CD4-positive, alpha-beta T cell treated with Interferon alpha-2 for 1 hour (primary cell): ENCODE results near the gene KIF26A.

ENCODE experiments used
- DNase-seq, 2 donors: peaks; one replicate each; pipeline ENCODE4 v3.0.0-alpha.2; 2020 to 2022

KIF26A gene

DNA sequence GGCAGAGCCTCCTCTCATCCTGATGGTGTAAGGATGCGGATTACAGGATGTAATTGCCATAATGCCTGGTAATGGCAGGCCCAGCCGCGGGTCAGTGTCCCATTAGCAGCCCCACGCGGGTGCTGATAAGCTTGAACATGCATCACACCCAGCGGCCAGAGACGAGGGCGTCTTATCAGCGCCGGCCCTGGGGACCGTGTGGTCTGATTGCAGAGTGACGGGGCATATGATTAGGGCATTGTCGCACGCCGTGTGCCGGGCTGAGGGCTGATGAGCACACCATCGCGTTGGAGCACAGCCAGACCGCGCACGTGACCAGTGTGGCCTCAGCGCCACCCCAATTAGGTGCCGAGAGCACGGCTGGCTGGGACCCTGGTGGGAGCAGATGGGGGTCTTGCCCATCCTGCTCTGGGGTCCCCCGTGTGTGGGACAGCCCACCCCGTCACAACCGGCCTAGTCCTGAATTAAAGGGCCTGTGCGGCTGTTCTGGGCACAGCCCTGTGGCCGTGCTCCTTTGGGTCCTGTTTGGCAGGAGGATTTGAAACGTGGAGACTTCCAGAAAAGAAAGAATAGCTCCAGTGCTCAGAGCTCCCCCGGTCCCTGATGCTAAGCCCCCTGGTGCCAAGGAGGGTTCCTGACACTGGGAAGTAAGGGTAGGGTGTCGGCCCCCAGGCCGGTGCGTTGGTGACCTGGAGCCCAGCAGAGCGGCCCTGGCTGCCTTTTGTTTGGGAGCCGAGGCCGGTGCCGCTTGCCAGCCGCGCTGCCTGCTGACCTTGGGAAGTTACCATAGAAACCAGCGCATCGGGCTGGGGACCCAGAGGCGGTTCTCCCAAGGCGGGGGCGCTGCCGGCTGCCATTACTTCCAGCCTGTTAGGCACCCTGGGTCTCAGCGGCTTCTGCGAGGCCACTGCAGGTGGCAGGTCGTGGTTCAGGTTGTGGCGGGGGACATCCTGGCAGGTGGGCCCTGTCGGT, 20.7 kb downstream of the KIF26A start:
- DNase-seq = no peak

DNA sequence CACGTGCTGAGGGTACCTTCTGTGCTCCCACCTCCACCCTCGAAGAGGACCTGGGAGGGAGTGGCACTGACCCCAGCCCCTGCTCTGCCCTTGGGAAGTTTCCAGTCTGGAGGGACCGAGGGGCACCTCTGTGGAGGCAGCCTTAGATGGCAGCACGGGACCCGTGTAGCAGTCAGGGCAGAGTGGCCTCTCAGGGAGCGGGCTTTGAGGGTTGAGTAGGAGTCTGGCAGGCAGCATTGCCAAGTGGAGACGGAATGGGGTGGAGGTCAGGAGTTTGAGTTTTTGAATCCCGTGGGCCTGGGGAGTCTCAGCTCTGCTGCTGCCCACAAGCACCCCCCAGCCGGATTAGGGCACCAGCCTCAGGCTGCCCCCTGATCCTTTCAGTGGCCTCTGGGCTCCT, 21.6 kb downstream of the KIF26A start:
- no peak for DNase-seq

DNA sequence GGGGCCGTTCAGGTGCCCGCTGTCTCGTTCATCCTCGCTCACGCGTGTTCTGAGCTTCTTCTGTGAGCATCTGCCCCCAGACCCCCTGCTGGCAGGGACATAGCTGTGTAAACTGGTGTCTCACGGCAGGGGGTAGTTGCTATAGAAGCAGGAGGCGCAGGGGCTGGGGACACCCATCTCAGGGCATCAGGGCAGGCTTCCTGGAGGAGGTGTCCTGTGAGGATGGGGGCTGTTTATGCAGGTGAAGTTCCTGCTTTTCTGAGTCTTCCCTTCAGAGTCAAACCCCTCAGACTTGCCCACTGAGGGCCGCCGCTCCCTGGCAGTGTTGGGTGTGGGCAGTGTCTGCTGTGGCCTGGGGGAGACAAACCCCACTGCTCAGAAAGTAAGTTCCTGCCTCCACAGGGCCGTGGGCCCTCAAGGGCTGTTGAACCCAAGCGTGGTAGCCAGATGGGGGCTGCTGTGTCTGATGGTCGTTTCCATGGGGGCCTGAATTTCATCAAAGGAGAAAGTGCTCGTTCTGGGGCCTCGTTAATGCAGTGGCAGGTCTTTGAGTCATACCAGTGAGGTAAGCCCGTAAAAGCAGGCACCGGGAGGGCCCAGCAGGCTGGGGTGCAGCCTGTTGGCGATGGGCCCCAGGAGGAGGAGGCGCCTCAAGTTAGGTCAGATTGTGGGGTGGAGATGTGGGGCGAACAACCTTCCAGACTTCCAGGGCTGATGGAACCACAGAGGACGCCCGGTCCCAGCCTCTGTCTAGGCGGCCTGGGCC, 23.4 kb downstream of the KIF26A start:
- no peak for DNase-seq

DNA sequence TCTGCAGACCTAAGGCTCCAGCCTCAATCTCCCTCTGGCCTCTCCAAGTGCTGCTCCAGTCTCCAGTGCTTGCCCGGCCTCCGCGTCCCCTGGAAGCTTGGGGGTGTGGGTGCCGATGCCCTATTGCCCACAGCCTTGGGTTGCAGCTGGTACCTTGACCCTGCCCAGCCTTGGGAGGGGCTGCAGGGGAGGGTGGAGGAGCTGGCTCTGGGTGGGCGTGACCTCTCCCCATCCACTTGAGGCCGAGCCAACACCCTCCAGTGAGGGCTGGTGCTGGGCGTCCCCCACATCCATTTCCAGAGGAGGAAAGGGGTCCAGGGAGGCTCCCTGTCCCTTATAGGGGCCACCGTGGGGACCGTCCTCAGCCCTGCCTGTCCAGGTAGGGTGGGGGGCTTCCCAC, 24.1 kb downstream of the KIF26A start:
- no peak for DNase-seq

DNA sequence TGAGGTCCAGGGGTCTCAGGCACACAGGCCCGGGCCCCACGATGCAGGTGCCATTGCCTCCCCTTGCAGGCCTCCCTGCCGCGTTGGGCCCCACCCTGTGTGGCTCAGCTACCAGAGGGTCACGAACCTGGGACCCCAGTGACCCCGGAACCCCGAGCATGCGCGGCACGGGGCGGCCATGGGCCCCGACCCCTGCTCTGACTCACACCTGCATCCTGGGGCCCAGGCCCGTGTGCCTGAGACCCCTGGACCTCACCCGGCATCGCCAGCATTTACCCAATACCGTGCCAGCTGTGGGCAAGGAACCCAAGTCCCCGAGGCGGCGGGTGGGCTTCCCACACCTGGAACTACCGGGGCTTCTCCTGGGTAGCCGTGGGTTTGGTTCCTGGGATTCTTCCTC, 25.2 kb downstream of the KIF26A start:
- DNase-seq = no peak

DNA sequence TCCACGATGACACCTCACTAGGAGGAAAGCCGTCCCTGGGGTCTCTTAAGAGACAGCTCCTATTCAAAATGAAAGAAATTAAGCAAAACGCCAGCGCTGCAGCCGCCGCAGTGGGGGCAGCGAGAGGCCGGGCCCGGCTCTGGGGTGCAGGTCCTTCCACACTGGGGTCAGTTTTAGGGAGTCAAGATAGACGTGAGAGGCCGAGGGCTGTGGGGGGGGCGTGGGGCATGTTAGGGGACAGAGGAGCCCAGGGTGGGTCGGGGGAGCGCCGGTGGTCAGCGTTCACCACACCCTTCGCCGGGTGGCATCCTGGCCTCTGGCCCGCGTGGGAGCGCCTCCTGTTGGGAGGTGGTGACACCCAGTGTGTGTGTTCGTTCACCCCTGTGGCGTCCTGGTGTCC, 25.7 kb downstream of the KIF26A start:
- no peak for DNase-seq

DNA sequence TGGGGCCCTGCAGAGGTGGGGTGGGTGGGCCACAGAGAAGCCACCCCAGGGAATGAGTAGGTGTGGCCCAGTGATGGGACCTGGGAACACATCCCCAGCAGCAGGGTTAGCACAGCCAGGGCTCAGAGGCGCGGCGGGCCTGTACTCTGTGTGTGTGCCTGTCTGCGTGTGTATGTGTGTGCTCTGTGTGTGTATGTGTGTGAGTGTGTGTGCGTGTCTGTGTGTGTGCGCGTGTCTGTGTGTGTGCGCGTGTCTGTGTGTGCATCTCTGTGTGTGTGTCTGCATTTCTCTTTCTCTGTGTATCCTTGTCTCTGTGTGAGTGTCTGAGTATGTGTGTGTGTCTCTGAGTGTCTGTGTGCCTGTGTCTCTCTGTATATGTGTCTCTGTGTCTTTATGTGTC, 26.1 kb downstream of the KIF26A start:
- no peak for DNase-seq

DNA sequence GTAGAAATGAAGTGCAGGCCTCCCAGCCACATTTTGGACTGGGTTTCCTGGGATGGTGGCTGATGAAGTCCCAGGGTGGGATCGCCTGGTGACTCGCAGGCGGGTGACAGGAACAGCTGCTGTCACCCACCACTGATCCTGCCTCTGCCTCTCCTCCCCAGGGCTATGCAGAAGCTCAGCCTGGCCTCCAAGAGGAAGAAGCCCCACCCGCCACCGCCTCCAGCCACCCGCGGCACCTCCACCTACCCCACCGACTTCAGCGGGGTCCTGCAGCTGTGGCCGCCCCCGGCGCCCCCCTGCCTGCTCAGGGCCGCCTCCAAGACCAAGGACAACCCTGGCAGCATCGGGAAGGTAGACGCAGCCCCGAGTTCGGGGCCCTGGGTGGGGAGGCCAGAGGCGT, 28.3 kb downstream of the KIF26A start:
- DNase-seq = no peak

DNA sequence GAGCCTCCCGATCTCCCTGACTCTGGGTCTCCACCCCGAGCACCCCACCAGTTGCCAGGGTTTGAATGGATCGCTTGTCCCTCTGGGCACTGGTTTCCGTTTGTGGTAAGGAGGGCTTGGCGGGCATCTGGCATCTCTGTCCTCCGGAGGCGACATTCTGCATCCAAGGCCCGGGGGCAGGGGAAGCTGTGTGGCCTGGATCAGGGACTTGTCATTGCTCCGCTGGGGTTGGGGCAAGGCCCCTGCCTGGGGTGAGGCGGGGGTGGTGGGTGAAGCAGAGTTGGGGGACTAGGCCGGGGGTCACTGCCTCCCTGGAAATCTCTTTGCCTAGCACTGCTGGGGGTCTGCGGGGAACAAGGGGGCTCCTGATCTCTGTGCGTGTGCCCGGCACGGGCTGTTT, 30.2 kb downstream of the KIF26A start:
- no peak for DNase-seq

DNA sequence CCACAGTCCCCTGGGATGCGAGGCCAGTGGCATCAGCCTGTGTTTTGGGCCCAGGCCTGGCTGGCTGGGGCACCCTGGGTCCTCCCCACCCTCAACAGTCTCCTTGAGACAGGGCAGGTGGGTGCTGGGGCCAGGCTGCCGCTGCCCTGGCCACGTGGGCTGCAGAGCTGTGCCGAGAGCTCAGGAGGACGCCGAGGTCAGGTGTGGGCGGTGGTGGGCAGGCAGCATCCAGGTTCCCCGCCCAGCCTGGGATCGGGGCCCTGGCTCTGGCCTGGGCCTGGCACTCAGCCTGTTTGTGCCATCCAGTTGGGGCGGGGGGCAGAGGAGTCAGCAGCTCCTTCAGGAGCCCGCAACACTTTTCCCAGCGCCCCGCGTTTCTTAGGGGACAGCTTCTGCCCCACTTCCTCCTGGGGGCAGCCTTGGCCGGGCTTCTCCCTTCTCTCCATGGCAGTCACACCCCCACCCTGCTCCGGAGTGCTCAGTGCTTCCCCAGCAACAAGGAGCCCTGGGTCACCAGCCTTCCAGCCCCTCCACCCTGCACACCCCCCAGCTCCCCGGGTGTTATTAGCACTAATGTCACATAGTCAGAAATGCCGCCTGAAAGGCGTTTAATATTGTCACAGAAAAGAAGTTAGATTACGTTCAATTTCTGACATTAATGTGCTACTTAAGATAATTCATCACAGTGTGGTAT, 30.8 kb downstream of the KIF26A start:
- no peak for DNase-seq

DNA sequence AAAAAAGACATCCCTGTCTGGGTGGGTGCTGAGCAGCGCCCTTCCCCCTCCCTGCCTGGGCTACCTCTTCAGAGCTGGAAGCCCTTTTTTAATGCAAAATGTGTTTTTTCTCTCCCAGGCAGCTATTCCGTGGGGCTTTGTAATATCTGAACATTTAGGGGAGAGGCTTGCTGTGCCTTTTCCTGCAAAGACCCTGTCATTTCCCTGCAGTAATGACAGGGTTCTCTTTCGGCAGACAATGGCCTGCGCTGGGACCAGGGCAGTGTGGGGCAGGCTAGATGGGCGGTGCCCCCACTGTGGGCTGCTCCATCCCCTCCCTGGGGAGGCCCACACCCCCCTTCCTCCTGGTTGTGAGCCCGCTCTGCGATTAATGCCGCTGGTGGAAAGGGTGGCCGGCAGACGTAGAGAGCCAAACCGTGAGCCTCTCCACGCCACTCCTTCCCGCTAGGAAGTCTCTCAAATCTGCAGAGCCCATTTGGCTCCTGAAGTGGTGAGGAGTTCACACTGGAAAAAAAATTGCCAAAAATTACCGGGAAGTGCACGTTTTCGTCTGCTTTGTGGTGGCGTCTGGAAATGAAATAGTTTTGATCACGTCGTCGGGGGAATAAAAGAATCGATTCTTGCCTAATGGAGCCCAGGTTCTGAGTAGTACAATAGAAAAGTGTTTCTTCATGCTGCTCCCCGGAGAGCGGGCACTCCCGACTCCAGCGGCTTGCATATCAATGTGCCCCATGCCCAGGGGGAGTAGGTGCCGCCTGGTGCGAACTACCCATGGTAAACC, 31.5 kb downstream of the KIF26A start:
- DNase-seq = no peak

DNA sequence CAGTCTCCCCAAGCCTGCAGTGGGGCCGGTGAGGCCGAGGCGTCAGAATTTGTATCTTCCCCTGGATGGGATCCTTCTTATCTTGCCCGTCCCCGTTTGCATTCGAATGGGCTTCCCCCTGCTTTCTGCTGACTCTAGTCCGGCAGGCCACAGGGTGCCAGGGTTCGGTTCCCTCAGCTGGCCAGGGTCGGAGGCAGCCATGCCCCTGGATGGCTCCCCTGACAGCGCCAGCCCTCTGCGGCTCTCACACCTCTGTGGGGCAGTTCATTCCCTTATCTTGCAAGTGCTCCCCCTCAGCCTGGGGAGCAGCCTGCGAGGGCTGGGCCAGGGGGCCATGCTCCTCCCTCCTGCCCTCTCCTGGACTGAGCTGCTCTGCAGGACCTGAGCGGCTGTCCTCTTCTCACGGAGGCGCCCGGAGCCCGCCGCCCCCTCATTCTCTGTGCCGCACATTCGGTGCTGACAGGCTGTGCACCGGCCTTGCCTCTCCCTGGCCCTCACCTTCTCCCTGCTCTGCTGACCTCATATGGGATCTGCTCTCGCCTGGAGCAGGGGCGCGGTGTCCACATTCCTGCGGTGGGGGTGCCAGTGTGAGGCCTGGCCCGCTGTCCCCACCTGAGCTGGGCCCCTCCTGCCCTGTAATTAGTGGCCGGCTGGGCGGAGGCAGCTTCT, 32.8 kb downstream of the KIF26A start:
- no peak for DNase-seq

DNA sequence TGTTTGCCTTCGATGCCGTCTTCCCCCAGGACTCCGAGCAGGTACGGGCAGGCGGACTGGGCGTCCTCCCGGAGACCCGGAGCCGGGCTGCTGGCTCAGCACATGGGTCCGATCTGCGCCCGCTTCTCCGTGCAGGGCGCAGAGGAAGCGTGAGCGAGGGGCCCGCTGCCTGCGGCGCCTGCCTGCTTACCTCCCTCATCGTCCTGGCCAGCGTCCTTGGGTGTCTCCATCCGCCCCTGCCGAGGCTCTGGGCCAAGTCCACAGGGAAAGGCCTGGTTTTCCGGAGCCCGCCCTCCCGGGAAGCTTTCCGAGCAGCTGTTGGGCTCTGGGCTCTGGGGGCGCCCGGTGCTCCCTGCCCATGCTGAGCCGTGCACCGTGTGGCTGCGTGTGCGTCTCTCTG, 33.5 kb downstream of the KIF26A start:
- no peak for DNase-seq

DNA sequence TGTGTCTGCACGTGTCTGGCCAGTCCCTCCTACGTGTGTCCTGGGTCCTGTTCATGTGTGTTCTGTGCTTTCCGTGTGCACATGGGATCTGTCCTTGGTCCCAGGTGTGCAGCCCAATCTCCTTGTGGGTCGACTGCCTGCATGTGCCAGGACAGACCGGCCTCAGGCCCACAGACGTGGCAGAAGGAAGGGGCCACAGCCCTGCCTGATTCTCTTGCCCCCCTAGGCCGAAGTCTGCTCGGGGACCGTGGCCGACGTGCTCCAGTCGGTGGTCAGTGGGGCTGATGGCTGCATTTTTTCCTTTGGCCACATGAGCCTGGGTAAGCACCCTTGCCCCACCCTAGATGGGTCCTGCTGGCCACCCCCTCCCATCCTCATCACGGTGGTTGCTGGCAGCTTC, 34.0 kb downstream of the KIF26A start:
- DNase-seq = no peak

DNA sequence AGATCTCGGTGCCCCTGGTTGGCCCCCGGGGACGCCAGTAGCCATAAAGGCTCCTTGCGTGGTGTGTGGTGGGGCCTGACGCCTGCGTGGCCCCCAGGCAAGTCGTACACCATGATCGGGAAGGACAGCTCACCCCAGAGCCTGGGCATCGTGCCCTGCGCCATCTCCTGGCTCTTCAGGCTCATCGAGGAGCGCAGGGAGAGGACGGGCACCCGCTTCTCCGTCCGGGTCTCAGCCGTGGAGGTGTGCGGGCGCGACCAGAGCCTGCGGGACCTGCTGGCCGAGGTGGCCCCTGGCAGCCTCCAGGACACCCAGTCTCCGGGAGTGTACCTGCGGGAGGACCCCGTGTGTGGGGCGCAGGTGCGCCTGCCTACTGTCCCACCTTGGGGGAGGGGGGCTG, 34.5 kb downstream of the KIF26A start:
- no peak for DNase-seq

DNA sequence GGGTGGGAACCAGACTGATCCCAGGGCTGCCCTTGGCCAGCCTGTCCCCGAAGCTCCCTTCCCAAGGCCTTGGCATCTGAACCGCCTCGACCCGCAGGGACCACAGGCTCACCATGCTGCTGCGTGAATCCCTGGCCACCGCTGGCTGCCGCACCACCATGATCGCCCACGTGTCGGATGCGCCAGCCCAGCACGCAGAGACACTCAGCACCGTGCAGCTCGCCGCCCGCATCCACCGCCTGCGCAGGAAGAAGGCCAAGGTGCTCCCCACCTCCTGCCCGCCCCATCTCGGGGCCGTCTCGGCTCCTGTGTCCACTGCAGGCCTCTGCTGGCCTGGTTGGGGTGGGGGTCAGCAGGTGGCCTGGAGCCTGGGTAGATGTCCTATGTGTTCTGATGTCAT, 35.7 kb downstream of the KIF26A start:
- no peak for DNase-seq

DNA sequence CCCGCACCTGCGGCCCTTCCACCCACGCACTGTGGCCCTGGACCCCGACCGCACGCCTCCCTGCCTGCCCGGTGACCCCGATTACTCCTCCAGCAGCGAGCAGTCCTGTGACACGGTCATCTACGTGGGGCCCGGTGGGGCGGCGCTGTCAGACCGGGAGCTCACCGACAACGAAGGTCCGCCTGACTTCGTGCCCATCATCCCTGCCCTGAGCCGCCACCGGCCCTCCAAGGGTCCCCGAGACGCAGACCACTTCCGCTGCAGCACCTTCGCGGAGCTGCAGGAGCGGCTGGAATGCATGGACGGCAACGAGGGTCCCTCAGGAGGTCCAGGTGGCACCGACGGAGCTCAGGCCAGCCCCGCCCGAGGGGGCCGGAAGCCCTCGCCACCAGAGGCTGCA, 36.7 kb downstream of the KIF26A start:
- no peak for DNase-seq

DNA sequence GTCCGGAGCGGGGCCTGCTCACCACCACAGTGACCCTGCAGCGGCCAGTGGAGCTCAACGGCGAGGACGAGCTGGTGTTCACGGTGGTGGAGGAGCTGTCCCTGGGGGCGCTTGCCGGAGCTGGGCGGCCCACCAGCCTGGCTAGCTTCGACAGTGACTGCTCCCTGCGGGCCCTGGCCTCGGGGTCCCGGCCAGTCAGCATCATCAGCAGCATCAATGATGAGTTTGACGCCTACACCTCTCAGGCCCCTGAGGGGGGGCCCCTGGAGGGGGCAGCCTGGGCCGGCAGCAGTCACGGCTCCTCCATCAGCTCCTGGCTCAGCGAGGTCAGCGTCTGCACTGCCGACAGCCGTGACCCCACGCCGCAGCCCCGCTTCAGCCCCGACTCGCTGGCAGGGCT, 37.4 kb downstream of the KIF26A start:
- no peak for DNase-seq

DNA sequence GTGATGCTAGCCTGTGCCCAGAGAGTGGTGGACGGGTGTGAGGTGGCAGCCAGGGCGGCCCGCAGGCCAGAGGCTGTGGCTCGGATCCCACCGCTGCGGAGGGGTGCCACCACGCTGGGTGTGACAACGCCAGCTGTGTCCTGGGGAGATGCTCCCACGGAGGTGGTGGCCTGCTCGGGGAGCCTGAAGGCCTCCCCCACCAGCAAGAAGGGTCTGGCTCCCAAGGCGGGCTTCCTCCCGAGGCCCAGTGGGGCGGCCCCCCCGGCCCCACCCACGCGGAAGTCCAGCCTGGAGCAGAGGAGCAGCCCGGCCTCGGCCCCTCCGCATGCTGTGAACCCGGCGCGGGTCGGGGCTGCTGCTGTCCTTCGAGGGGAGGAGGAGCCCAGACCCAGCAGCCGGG, 38.2 kb downstream of the KIF26A start:
- DNase-seq = no peak

DNA sequence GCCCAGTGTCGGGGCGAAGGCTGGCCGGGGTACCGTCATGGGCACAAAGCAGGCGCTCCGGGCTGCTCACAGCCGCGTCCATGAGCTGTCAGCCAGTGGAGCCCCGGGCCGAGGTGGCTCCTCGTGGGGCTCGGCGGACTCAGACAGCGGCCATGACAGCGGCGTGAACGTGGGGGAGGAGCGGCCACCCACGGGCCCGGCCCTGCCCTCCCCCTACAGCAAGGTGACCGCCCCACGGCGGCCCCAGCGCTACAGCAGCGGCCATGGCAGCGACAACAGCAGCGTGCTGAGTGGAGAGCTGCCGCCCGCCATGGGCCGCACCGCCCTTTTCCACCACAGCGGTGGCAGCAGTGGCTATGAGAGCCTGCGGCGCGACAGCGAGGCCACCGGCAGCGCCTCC, 39.0 kb downstream of the KIF26A start:
- DNase-seq = no peak

DNA sequence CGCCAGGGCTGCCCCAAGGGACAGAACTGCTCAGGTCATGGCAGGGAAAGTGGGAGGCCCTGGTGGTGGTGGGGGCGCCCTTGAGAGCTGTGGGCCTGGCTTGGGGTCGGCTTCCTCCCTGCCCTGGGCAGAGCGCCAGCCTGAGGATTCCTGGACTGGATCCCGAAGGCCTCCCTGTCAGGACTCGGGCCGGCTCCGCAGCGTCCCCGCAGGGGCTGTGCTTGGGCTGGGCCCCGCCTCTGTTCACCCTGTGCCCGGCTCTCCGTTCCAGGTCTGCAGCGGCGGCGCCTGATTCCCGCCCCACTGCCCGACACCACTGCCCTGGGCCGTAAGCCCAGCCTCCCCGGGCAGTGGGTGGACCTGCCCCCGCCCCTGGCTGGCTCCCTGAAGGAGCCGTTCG, 39.9 kb downstream of the KIF26A start:
- no peak for DNase-seq

DNA sequence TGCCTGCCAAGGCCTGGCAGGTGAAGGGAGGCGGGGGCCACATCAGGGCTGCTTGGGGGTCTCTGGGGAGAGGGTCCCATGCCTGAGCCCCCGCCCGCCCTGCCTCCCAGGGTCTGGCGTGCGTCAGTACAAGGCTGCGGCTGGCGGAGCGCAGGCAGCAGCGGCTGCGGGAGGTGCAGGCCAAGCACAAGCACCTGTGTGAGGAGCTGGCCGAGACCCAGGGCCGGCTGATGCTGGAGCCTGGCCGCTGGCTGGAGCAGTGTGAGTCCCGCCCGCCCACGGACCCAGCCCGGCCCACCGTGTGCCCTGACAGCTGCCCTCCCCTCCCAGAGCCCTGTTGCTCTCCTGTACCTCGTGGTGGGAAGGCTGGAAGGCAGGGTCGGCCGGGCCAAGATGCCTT, 40.7 kb downstream of the KIF26A start:
- no peak for DNase-seq
